ENCODE results near the gene FOXM1. TPM values are rescaled to one million over a fixed set of nuclear protein-coding genes. Genes with fewer than 3 reads are reported as not detected.

FOXM1 gene
- total and polyA plus RNA-seq, 2 donors from 2014 or later: 1.3 TPM

DNA sequence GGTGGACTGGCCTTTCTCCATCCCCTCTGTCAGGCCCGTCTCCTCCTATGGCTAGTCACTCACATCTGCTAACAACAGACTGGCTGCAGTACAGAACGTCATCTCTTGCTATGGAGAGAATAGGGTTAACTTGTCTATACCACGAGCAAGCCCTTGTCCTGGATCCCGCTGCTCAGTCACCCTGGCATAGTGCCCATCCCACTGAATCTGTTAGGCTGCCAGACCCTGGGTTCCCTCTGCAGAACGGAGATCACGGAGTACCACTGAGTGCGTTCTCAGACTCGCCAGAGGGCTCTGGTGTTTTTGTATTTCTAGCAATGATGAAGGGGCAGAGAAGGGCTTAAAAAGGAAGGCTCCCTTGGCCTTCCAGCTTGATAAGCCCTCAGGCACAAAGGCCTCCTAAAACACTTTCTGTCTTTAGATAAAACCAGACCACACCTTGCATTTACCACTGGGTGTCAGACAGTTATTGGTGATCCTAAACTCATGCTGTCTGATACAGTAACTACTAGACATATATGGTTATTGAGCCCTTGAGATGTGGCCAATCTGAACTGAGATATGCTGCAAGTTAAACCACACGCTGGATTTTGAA is 35.8 kb downstream of the FOXM1 start:
- intact Hi-C loops (cut with DNase I): no loop called here
- FAIRE-seq (no peak), DNase-seq (no peak)
- peaks cover 0 to 6% (median 0%) of the 10 kb centered on the region in 3 donors for H3K36me3 ChIP-seq (ENCODE audit: control insufficient read depth in 2 of 3, insufficient read depth in 3 of 3, low read length in 3 of 3)
- no peak overlapping the region for H3K27ac ChIP-seq (ENCODE audit: low read depth in 2 of 2, low read length in 2 of 2)
- TF ChIP-seq, protein P1, sequence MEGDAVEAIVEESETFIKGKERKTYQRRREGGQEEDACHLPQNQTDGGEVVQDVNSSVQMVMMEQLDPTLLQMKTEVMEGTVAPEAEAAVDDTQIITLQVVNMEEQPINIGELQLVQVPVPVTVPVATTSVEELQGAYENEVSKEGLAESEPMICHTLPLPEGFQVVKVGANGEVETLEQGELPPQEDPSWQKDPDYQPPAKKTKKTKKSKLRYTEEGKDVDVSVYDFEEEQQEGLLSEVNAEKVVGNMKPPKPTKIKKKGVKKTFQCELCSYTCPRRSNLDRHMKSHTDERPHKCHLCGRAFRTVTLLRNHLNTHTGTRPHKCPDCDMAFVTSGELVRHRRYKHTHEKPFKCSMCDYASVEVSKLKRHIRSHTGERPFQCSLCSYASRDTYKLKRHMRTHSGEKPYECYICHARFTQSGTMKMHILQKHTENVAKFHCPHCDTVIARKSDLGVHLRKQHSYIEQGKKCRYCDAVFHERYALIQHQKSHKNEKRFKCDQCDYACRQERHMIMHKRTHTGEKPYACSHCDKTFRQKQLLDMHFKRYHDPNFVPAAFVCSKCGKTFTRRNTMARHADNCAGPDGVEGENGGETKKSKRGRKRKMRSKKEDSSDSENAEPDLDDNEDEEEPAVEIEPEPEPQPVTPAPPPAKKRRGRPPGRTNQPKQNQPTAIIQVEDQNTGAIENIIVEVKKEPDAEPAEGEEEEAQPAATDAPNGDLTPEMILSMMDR (IDR thresholded peaks at IDR 0.05; ENCODE audit: borderline replicate concordance, extremely low read depth, insufficient read depth): no peak
- H3K4me3 ChIP-seq (ENCODE audit: low read length in 3 of 3): no peak overlapping the region
- no peaks in the 10 kb centered on the region for H3K27me3 ChIP-seq (ENCODE audit: control insufficient read depth, insufficient read depth, low read length)
- H3K9me3 ChIP-seq (ENCODE audit: control insufficient read depth in 2 of 3, insufficient read depth in 1 of 3, low read length in 3 of 3): no peaks in the 10 kb centered on the region
- H3K4me1 ChIP-seq (ENCODE audit: control insufficient read depth in 2 of 3, insufficient read depth in 2 of 3, low read depth in 1 of 3, low read length in 3 of 3): peaks cover 0 to 14% (median 0%) of the 10 kb centered on the region in 3 donors
- no peak overlapping the region for H3K9ac ChIP-seq (ENCODE audit: low read length in 3 of 3)

DNA sequence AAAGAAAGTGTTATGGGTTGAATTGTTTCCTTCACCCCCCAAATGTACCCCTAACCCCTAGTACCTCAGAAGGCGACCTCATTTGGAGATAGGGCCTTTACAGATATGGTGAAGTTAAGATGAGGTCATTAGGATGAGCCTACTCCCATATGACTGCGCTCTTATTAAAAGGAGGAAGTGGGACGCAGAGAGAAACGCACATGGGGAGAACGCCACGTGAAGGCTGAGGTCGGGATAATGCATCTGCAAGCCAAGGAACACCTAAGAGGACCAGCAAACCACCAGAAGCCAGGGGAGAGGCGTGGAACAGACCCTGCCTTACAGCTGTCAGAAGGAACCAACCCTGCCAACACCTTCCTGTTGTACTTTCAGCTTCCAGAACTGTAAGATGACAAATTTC is 40.4 kb downstream of the FOXM1 start:
- TF ChIP-seq, protein P1 (IDR thresholded peaks at IDR 0.05; ENCODE audit: borderline replicate concordance, extremely low read depth, insufficient read depth): no peak
- Histone ChIP-seq H3K9ac (ENCODE audit: low read length in 3 of 3) (no peak overlapping the region), H3K27ac (ENCODE audit: low read depth in 2 of 2, low read length in 2 of 2) (no peak overlapping the region), H3K9me3 (ENCODE audit: control insufficient read depth in 2 of 3, insufficient read depth in 1 of 3, low read length in 3 of 3) (no peaks in the 10 kb centered on the region), H3K36me3 (ENCODE audit: control insufficient read depth in 2 of 3, insufficient read depth in 3 of 3, low read length in 3 of 3) (peaks cover 0 to 5% (median 0%) of the 10 kb centered on the region in 3 donors), H3K27me3 (ENCODE audit: control insufficient read depth, insufficient read depth, low read length) (no peaks in the 10 kb centered on the region), H3K4me3 (ENCODE audit: low read length in 3 of 3) (no peak overlapping the region), H3K4me1 (ENCODE audit: control insufficient read depth in 2 of 3, insufficient read depth in 2 of 3, low read depth in 1 of 3, low read length in 3 of 3) (peaks cover 0 to 6% (median 3%) of the 10 kb centered on the region in 3 donors)
- intact Hi-C loops (cut with DNase I): no loop called here
- FAIRE-seq (no peak), DNase-seq (no peak)

DNA sequence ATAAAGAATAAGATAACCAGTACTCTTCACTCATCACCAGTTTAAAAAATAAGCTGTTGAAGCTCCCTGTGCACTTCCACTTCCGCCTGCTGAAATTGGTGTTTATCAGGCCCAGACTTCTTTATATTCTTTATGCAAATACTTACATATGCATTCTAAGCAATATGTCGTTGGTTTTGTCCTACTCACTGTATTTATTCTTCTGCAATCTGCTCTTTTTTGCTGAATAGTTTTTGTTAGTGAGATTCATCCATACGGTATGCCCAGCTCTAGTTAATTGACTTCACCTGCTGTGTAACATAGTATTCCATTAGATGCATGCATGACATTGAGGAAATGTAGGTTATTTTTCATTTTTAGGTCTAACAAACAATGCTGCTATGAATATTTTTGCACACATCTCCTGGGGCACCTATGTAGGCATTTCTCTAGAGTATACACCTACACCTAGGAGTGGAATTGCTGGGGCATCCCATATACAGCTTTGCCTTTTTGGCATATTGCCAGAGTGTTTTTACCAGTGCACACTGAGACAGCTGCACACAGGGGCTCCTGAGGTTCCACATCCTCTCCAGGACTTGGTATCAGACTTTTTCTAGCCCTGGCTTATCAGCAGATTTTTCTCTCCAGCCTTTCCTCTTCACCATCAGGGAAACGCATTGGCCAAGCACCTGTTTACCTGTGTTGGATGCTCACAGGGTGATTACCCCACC is 41.1 kb downstream of the FOXM1 start:
- Histone ChIP-seq H3K36me3 (ENCODE audit: control insufficient read depth in 2 of 3, insufficient read depth in 3 of 3, low read length in 3 of 3) (peaks cover 0 to 5% (median 0%) of the 10 kb centered on the region in 3 donors), H3K9me3 (ENCODE audit: control insufficient read depth in 2 of 3, insufficient read depth in 1 of 3, low read length in 3 of 3) (no peaks in the 10 kb centered on the region), H3K27ac (ENCODE audit: low read depth in 2 of 2, low read length in 2 of 2) (no peak overlapping the region), H3K9ac (ENCODE audit: low read length in 3 of 3) (no peak overlapping the region), H3K4me3 (ENCODE audit: low read length in 3 of 3) (no peak overlapping the region), H3K4me1 (ENCODE audit: control insufficient read depth in 2 of 3, insufficient read depth in 2 of 3, low read depth in 1 of 3, low read length in 3 of 3) (peaks cover 0 to 6% (median 3%) of the 10 kb centered on the region in 3 donors), H3K27me3 (ENCODE audit: control insufficient read depth, insufficient read depth, low read length) (no peaks in the 10 kb centered on the region)
- DNase-seq (no peak), FAIRE-seq (no peak)
- TF ChIP-seq, protein P1 (IDR thresholded peaks at IDR 0.05; ENCODE audit: borderline replicate concordance, extremely low read depth, insufficient read depth): no peak
- intact Hi-C loops (cut with DNase I): no loop called here
